ENCODE data around the gene ARL6IP4.
A peak's percentile ranks its signal among the peaks of the same experiment; 100 is the strongest.
"Not testable (repeated sequence)": the region's sequence is repeated elsewhere in the genome, so short reads cannot be mapped to it uniquely, and the experiment has no call there.

ARL6IP4 gene

GRCh38 chr12:122980183-122981035, at the start of gene ARL6IP4:
Gene ARL6IP4 (plus strand): TSS chr12:122980681. CDS start chr12:122981140, 459 bp downstream.
- DNase-seq (ENCODE audit: low spot score) = no peak

DNA sequence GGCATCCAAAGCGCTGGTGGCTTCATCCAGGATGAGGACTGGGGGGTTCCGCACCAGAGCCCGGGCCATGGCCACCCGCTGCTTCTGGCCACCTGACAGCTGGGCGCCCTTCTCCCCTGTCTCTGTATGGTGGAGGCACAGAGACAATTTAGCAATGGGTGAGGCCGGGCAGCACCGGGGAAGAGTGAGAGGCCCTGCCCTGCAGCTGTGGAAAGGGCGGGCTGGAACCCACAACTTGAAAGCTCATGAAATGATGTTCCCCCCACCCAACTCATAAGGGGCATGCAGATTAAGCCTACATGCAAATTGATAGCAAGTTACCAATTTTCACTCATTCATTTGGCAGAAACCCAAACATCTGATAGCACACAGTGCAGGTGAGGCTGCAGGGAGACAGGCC, 48.3 kb upstream of the ARL6IP4 start:
- no peak for DNase-seq (ENCODE audit: low spot score)

DNA sequence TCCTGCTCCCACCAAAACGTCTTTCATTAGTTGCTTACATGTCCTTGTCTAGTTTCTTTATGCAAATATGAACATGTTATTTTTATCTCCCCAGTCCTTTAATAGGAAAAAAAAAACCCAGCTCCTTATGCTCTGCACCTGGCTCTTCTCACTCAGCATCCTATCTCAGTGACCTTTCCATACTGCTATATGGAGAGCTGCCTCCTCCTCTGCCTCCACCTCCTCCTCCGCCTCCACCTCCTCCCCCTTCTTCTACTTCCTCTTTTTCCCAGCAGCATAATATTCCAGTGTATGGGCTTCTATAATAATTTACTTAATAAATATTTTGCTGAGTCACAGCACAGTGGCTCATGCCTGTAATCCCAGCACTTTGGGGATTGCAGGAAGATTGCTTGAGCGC, 45.8 kb upstream of the ARL6IP4 start:
- DNase-seq (ENCODE audit: low spot score) = no peak

DNA sequence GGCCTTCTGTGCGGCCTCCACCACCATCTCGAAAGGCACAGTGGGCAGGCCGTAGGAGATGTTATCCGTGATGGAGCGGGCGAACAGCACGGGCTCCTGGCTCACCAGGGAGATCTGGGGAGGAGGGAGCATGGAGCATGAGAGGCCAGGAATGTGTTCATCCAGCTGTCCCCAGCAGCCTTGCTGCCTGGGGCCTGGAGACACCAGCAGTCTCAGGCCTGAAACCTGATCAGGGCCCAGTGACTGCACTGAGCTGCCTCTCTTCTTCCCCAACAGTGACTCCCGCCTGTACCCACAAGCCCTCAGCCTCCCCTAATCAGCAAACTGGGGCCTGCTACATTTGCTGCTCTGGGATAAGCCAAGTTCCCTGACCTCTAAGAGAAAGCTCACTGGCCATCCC, 45.2 kb upstream of the ARL6IP4 start:
- no peak for DNase-seq (ENCODE audit: low spot score)

DNA sequence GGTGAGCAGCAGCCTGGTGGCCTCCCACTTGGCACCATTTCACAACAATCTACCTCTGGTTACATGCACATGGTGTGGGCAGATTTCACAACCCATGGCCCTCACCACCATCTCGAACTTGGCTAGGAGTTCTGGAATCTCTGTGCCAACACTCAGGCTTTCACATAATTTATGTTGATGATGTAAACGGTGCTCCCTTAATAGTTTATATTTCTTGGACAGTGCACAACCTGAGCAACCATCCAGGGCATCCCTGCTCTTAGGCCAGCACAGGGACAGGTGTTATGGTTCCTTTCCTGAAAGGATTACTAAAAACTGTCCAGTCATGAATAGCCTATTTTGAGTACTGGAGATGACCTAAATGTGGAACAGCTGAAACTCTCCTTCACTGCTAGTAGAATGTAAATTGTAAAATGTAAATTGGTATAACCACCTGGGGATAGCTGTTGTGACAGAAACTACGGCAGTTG, 42.8 kb upstream of the ARL6IP4 start:
- no peak for DNase-seq (ENCODE audit: low spot score)

DNA sequence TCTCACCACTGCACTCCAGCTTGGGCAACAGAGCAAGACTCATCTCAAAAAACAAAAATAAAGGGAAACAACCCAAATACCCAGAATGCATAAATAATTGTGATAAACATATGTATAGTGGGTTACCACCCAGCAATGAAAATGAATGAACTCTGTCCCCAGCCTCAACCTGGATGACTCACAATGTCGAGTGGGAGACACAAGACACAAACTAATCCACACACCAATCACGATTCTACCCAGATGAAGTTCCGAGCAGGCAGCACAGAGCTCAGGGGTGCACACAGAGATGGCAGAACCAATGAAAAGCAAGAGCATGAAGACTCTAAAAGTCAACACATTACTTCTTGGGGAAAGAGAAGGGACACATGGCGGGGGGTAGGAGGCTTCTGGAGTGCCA, 41.4 kb upstream of the ARL6IP4 start:
- DNase-seq (ENCODE audit: low spot score) = no peak

GRCh38 chr12:122941351-122941750, 39.1 kb upstream of the ARL6IP4 start:
- not testable (repeated sequence) for DNase-seq (ENCODE audit: low spot score)

- DNase-seq (ENCODE audit: low spot score) = no peak
Observed at GRCh38 chr12:122942637-122943036, 37.8 kb upstream of the ARL6IP4 start.

- no peak for DNase-seq (ENCODE audit: low spot score)
Observed at GRCh38 chr12:122943196-122943595, 37.3 kb upstream of the ARL6IP4 start.

GRCh38 chr12:122944605-122945592, 35.6 kb upstream of the ARL6IP4 start:
- peak; percentile 95 for DNase-seq (ENCODE audit: low spot score)

DNA sequence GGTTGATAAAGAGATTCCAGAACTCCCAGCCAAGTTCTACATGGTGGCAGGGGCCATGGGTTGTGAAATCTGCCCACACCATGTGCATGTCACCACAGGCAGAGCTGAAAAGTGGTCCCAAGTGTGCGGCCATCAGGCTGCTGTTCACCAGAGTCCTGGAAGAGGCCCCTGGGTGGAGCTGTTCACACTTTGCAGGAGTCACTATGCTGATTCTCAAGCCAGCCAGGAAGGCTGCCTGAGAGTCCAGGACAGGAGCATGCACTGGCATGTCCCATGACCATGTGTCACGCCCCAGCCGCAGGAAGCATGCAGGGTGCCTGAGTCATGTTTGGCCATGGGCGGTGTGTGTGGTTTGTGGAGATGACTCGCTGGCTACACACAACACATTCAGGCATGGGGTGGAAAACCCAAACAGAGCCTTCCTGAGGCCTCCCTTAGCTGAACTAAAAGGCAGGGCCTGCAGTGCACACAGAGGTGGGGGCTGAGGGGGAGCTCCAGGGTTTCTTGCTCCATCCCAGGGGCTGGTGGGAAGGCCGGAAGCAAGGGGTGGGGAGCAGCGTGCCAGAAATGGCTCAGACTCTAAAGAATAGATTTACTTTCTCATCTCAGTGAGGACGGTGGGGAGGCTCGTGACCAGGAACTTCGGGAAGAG, 33.7 kb upstream of the ARL6IP4 start:
- peak; percentile 58 for DNase-seq (ENCODE audit: low spot score)

- no peak for DNase-seq (ENCODE audit: low spot score)
Observed at GRCh38 chr12:122947352-122947792, 33.1 kb upstream of the ARL6IP4 start.

GRCh38 chr12:122948605-122949004, 31.9 kb upstream of the ARL6IP4 start:
- no peak for DNase-seq (ENCODE audit: low spot score)

- DNase-seq (ENCODE audit: low spot score) = no peak
Observed at GRCh38 chr12:122949405-122949804, 31.1 kb upstream of the ARL6IP4 start.

DNA sequence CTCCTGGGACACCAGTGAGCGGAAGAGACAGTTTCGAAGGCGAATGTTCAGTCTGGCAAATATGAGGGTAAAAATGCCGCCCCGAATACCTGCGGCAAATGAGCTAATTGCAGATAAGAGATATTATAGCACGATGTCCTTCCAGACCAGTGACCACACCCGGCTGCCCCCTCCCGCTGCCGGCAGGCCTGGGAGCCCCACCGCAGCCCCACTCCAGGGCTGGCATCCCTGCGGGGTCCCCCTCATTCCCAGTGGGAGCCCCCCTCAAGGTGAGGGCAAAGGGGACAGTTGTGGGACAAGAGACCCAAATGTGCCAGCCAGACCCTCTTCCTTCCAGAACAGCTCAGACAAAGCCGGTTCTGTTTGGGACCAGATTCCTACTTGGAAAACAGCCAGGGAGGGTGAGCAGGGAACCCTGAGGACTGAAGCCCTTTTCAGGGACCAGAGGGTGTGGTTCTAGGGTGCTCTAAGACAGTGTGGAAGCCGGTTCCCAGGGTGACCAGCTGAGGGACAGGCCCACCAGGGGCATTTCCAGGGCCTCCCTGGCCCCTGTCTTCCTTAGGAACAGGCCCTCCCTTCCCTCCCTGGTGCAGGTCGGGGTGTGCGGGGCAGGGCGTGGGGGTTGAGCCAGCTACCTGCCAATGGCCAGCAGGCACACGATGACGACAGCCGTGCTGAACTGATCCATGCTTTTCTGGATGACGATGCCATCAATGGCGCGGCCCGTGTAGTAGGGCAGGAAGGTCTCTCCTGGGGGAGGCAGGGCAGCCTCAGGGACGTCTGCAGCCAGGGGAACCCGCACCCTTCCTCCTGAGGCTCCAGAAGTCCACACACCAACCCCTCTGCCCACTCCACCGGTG, 30.4 kb upstream of the ARL6IP4 start:
- DNase-seq (ENCODE audit: low spot score) = no peak

GRCh38 chr12:122951406-122951805, 29.1 kb upstream of the ARL6IP4 start:
- DNase-seq (ENCODE audit: low spot score) = no peak

DNA sequence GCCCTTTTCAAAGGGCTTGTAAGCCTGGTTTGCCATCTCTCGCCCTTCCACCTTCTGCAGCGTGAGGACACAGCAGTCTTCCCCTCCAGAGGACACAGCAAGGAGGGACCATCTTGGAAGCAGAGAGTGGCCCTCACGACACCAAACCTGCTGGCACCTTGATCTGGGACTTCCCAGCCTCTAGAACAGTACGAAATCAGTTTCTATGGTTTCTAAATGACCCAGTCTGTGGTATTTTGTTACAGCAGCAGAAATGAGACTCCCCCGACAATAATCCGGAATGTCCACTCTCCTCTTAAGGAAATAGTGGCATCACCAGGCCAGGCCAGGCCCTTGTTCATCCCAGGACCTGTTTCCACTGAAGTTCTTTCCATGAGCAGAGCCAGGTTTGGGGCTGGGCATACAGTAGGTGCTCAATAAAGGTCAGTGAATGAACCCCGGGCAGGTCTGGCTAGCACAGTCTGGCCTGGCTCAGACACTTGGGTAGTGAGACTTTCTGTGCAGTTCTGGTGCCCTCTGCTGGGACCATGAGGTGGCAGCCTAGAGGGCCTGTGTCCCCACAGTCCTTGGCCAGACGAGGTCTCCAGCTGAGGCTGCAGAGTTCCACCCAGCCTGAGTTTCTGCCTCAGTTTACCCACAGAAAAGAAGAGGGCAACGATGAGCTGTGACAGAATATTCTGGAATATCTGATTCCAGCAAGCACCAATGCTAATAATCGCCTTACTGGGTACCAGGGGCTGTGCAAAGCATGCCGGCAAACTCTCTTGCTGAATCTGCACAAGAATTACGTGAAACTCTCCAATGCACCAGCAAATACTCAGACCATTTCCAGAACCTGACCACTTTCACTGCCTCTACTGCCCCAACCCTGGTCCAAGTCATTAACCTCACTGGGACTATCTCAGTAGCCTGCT, 28.2 kb upstream of the ARL6IP4 start:
- DNase-seq (ENCODE audit: low spot score) = peak; percentile 87

DNA sequence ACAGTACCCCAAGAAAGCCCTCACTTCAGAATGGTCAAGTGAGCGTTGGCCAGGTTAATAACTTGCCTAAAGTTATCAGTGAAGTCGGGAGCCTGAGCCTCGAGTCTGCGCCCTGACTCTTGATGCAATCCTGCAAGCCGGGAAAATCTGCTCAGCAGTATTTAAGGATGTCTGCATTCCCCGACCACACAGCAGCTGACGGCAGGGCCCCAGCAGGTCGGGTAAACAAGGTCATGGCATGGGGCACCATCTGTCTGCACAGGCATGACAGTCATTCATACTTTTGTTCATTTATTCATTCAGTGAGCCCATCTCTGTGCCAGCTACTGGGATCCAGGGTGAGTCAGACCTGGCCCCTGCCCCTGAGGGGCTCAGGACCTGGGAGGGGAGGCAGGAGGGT, 25.3 kb upstream of the ARL6IP4 start:
- DNase-seq (ENCODE audit: low spot score) = no peak

DNA sequence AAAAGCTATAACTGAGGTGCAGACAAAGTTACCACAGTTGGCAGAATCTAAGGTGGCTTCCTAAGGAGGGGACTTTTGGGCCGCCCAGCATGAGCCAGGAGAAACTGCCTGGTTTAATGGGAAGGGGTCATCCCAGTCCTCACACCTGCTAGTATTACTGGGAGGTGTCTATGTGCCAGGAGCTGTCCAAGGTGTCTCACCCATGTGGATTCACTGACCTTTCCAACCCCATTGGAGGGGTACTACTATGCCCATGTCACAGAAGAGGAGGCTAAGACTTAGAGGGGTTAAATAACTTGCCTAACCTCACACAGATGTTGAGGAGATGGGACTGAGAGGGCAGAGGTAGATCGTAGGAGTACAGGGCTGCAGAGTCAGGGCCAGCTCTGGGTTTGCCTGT, 24.4 kb upstream of the ARL6IP4 start:
- no peak for DNase-seq (ENCODE audit: low spot score)

All from pons (tissue), 1 donor.